SJCRH30 (cell line): ENCODE results near the gene KCNH3. TPM values are rescaled to one million over a fixed set of nuclear protein-coding genes. Genes with fewer than 3 reads are reported as not detected.
"Not testable (repeated sequence)": the region's sequence is repeated elsewhere in the genome, so short reads cannot be mapped to it uniquely, and the experiment has no call there.

Source experiments
- DNase-seq, 2 experiments: peaks; one replicate each; pipeline ENCODE4 v3.0.0-alpha.2; 2015 to 2020
- H3K27ac ChIP-seq: fragments of 250-450 bp; sonication (Bioruptor Pico); 2 replicates; pipeline ENCODE4 v1.5.1; 2020; ENCODE audit warnings: mild to moderate bottlenecking, moderate library complexity
- H3K27me3 ChIP-seq: fragments of 250-450 bp; sonication (Bioruptor Pico); 2 replicates; pipeline ENCODE4 v1.5.1; 2020; ENCODE audit warnings: mild to moderate bottlenecking, moderate library complexity
- H3K36me3 ChIP-seq: fragments of 250-450 bp; sonication (Bioruptor Pico); 2 replicates; pipeline ENCODE4 v1.5.1; 2020; ENCODE audit warnings: mild to moderate bottlenecking, moderate library complexity
- H3K4me1 ChIP-seq: fragments of 250-450 bp; sonication (Bioruptor Pico); 2 replicates; pipeline ENCODE4 v1.5.1; 2020; ENCODE audit warnings: mild to moderate bottlenecking, moderate library complexity
- H3K4me3 ChIP-seq: fragments of 250-450 bp; sonication (Bioruptor Pico); 2 replicates; pipeline ENCODE4 v1.5.1; 2020; ENCODE audit warnings: mild to moderate bottlenecking, moderate library complexity
- H3K9me3 ChIP-seq: fragments of 250-450 bp; sonication (Bioruptor Pico); replicated peaks from 2 replicates; pipeline ENCODE4 v1.5.1; 2020; ENCODE audit warnings: mild to moderate bottlenecking, moderate library complexity
- total RNA-seq: library from RNA; depleted of rRNA; stranded (reverse); fragments of >200 nt; shearing (Covaris generic); gene quantifications from 2 replicates; pipeline ENCODE4 v1.2.3, GENCODE V29; 2014; rRNA removed

KCNH3 gene, protein sequence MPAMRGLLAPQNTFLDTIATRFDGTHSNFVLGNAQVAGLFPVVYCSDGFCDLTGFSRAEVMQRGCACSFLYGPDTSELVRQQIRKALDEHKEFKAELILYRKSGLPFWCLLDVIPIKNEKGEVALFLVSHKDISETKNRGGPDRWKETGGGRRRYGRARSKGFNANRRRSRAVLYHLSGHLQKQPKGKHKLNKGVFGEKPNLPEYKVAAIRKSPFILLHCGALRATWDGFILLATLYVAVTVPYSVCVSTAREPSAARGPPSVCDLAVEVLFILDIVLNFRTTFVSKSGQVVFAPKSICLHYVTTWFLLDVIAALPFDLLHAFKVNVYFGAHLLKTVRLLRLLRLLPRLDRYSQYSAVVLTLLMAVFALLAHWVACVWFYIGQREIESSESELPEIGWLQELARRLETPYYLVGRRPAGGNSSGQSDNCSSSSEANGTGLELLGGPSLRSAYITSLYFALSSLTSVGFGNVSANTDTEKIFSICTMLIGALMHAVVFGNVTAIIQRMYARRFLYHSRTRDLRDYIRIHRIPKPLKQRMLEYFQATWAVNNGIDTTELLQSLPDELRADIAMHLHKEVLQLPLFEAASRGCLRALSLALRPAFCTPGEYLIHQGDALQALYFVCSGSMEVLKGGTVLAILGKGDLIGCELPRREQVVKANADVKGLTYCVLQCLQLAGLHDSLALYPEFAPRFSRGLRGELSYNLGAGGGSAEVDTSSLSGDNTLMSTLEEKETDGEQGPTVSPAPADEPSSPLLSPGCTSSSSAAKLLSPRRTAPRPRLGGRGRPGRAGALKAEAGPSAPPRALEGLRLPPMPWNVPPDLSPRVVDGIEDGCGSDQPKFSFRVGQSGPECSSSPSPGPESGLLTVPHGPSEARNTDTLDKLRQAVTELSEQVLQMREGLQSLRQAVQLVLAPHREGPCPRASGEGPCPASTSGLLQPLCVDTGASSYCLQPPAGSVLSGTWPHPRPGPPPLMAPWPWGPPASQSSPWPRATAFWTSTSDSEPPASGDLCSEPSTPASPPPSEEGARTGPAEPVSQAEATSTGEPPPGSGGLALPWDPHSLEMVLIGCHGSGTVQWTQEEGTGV
- total RNA-seq: 0.03 and 0.12 TPM in 2 replicates

- DNase-seq: peak; percentile 87 to 94
- H3K27me3 ChIP-seq: peaks cover 29% of the 10 kb centered on the region
Observed at GRCh38 chr12:49538510-49539403, at the start of gene KCNH3. TSS of gene KCNH3 (plus strand) at chr12:49539030. CDS start at chr12:49539417, 387 bp downstream.

GRCh38 chr12:49489154-49489553 is 49.7 kb upstream of the KCNH3 start:
- no peak for DNase-seq
- Histone ChIP-seq H3K4me3 (no peak overlapping the region), H3K4me1 (peaks cover 7% of the 10 kb centered on the region; the same call in 1 of the 2 replicates), H3K9me3 (no peaks in the 10 kb centered on the region), H3K27me3 (no peaks in the 10 kb centered on the region), H3K27ac (peak overlapping the region; percentile 49), H3K36me3 (peaks cover 27% of the 10 kb centered on the region; the same call in 1 of the 2 replicates)

More at GRCh38 chr12:49538510-49539403, at the start of gene KCNH3:
- H3K9me3 ChIP-seq: no peaks in the 10 kb centered on the region
- H3K4me1 ChIP-seq: peaks cover 20% of the 10 kb centered on the region
- peak within 1 kb of the TSS; percentile 55 for H3K4me3 ChIP-seq
- no peak within 1 kb of the TSS for H3K27ac ChIP-seq
- H3K36me3 ChIP-seq: no peaks in the 10 kb centered on the region

DNA sequence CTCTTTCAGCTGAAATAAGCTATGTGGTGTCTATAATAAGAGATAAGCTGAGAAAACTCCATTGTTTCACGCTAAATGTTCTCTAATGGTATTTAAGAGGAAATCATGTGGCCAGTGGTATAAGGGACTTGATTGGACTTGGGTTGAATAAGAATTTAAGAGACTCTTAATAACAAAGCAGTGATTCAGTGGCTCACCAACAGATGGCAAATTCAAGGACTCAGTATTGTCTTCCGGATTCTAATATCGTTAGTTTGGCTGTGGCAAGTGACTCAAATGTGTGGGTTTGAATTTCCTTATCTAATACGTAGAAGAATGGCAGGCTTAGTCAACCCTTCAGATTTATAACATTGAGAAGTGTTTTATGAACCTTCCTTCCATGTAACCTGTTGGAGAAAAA is 49.1 kb upstream of the KCNH3 start:
- Histone ChIP-seq H3K27me3 (no peaks in the 10 kb centered on the region), H3K36me3 (peaks cover 33% of the 10 kb centered on the region), H3K27ac (peak overlapping the region; percentile 49), H3K4me1 (peaks cover 7% of the 10 kb centered on the region; the same call in 1 of the 2 replicates), H3K9me3 (no peaks in the 10 kb centered on the region), H3K4me3 (no peak overlapping the region)
- DNase-seq: peak in 1 of 2 experiments; percentile 59

DNA sequence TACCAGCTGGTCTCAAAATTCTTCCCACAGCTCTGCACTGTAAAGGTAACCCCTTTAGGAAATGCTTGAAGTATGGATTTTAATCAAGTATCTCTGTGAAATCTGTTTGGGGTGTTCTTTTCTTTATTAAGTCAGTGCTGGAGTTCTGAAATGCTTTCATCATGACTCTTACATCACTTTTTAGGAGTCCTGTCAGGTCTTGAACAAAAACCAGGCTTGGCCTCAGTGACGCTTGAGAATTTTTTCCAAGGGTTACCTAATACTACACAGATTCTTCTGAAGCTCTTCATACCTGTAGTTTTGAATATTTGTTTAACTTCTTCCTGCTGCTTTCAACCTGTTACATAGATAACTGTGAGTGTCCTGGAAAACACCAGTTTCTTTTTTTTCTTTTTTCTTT is 47.0 kb upstream of the KCNH3 start:
- H3K27ac ChIP-seq: no peak overlapping the region
- peaks cover 7% of the 10 kb centered on the region; the same call in 1 of the 2 replicates for H3K4me1 ChIP-seq
- H3K9me3 ChIP-seq: no peaks in the 10 kb centered on the region
- no peak for DNase-seq
- H3K27me3 ChIP-seq: no peaks in the 10 kb centered on the region
- H3K36me3 ChIP-seq: peaks cover 48% of the 10 kb centered on the region
- H3K4me3 ChIP-seq: no peak overlapping the region

- Histone ChIP-seq H3K27ac (no peak overlapping the region), H3K27me3 (no peaks in the 10 kb centered on the region), H3K36me3 (peaks cover 41% of the 10 kb centered on the region), H3K4me3 (no peak overlapping the region), H3K9me3 (no peaks in the 10 kb centered on the region), H3K4me1 (peaks cover 7% of the 10 kb centered on the region; the same call in 1 of the 2 replicates)
- DNase-seq: no peak
Observed at GRCh38 chr12:49493900-49494299, 44.9 kb upstream of the KCNH3 start.

- H3K27me3 ChIP-seq: no peaks in the 10 kb centered on the region
- H3K36me3 ChIP-seq: peaks cover 62% of the 10 kb centered on the region
- no peak overlapping the region for H3K27ac ChIP-seq
- H3K4me3 ChIP-seq: no peak overlapping the region
- H3K9me3 ChIP-seq: no peaks in the 10 kb centered on the region
- no peaks in the 10 kb centered on the region for H3K4me1 ChIP-seq
- no peak for DNase-seq
Observed at GRCh38 chr12:49496417-49497360, 42.1 kb upstream of the KCNH3 start.

- peaks cover 4% of the 10 kb centered on the region for H3K4me1 ChIP-seq
- H3K36me3 ChIP-seq: peaks cover 48% of the 10 kb centered on the region
- H3K27ac ChIP-seq: no peak overlapping the region
- H3K27me3 ChIP-seq: no peaks in the 10 kb centered on the region
- no peak for DNase-seq
- no peaks in the 10 kb centered on the region for H3K9me3 ChIP-seq
- no peak overlapping the region for H3K4me3 ChIP-seq
Observed at GRCh38 chr12:49501895-49502294, 36.9 kb upstream of the KCNH3 start.

DNA sequence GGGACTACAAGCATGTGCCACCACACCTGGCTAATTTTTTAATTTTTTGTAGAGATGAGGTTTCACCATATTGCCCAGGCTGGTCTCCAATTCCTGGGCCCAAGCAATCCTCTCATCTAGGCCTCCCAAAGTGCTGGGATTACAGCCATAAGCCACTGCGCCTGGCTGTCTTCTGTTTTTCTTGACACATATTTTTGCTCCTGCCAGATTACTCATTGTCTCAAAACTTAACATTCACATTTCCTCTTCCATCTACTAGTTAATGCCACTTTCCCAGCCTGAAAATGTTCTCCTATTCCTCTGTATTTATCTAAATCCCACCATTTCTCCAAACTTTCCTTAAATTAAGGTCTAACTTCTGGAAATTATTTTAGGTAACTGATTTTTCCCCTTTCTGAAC is 36.2 kb upstream of the KCNH3 start:
- no peak for DNase-seq
- Histone ChIP-seq H3K27ac (no peak overlapping the region), H3K4me3 (no peak overlapping the region)

DNA sequence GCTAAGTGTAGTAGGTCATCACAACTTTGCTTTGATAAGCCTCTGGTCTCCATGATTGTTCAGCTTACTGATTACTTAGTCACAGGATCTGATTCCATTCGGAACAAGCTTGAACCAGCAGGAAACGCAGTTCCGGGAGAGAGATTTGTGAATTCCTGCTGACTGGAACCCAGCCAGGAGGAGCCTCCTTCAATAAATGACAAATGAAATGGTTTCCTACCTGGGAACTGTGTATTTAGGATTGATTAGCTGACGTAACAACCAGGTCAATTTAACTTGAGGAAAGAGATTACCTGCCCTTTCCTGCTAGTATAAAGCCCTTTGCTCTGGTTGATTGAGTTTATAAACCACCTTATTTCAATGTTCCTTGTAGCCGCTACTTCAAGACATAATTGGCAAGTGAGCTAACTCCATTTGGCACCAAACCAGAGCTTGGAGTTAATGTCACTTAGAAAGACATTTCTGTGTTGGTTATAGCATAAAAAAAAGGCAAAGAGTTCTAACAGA is 35.1 kb upstream of the KCNH3 start:
- H3K9me3 ChIP-seq: no peaks in the 10 kb centered on the region
- no peaks in the 10 kb centered on the region for H3K27me3 ChIP-seq
- H3K36me3 ChIP-seq: peaks cover 47% of the 10 kb centered on the region
- no peak overlapping the region for H3K27ac ChIP-seq
- no peak for DNase-seq
- peaks cover 17% of the 10 kb centered on the region for H3K4me1 ChIP-seq
- no peak overlapping the region for H3K4me3 ChIP-seq

More for the DNA sequence above, 36.2 kb upstream of the KCNH3 start:
- no peaks in the 10 kb centered on the region for H3K27me3 ChIP-seq
- peaks cover 10% of the 10 kb centered on the region for H3K4me1 ChIP-seq
- no peaks in the 10 kb centered on the region for H3K9me3 ChIP-seq
- peaks cover 45% of the 10 kb centered on the region for H3K36me3 ChIP-seq

DNA sequence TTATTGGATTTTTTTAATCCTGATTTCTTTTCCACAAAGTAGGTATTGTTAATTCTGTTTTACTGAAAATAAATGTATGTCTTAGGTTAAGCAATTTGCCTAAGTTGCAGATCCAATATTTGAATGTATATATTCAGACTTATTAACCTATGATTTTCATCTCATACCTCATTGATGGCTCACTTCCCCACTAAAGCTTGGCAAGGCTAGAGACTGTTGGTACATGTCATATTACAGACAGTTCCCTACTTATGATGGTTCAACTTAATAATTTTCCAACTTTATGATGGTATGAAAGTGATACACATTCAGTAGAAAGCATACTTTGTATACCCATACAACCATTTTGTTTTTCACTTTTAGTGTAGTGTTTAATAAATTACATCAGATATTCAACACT is 33.2 kb upstream of the KCNH3 start:
- DNase-seq: no peak
- no peak overlapping the region for H3K27ac ChIP-seq
- H3K4me1 ChIP-seq: peaks cover 20% of the 10 kb centered on the region
- no peak overlapping the region for H3K4me3 ChIP-seq
- H3K9me3 ChIP-seq: no peaks in the 10 kb centered on the region
- H3K36me3 ChIP-seq: peaks cover 34% of the 10 kb centered on the region
- no peaks in the 10 kb centered on the region for H3K27me3 ChIP-seq

- Histone ChIP-seq H3K4me3 (no peak overlapping the region), H3K4me1 (peaks cover 22% of the 10 kb centered on the region), H3K27me3 (no peaks in the 10 kb centered on the region), H3K27ac (peak overlapping the region; percentile 63), H3K9me3 (no peaks in the 10 kb centered on the region), H3K36me3 (peaks cover 22% of the 10 kb centered on the region)
- peak; percentile 71 to 76 for DNase-seq
Observed at GRCh38 chr12:49507139-49507538, 31.7 kb upstream of the KCNH3 start.

- H3K9me3 ChIP-seq, H3K4me3 ChIP-seq, H3K27ac ChIP-seq, H3K27me3 ChIP-seq, DNase-seq: not testable (repeated sequence)
- Histone ChIP-seq H3K36me3 (peaks cover 16% of the 10 kb centered on the region; the same call in 1 of the 2 replicates), H3K4me1 (peaks cover 22% of the 10 kb centered on the region)
Observed at GRCh38 chr12:49509681-49510080, 29.1 kb upstream of the KCNH3 start.

DNA sequence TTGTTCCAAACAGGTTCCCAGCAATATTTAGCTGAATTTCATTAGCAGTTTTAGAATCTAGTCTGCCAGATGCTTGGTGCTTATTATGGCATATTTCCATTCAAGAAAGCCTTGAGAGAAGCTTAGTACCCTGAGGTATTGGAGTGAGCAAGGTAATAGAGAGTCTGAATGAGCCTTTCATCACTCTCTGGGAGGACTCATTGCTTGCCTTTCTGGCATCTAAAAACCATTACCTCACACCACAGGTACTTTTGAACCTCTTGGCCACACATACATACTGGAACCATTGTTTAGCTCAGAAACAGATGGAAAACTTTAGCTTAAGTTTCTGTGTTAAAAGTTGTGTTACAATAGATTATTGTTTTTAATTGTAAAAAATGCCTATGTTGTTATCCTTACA is 27.4 kb upstream of the KCNH3 start:
- peaks cover 26% of the 10 kb centered on the region for H3K4me1 ChIP-seq
- H3K27me3 ChIP-seq: no peaks in the 10 kb centered on the region
- no peak overlapping the region for H3K27ac ChIP-seq
- peaks cover 13% of the 10 kb centered on the region; the same call in 1 of the 2 replicates for H3K36me3 ChIP-seq
- no peak for DNase-seq
- H3K9me3 ChIP-seq: no peaks in the 10 kb centered on the region
- H3K4me3 ChIP-seq: no peak overlapping the region
